GM19193 (cell line): ENCODE measurements around the gene PPFIBP1.

ENCODE experiments used
- POLR2A ChIP-seq: IDR thresholded peaks from 4 replicates; pipeline ENCODE4 v1.6.1; 2011; ENCODE audit not compliant: insufficient read depth, insufficient read length; ENCODE audit errors: extremely low read depth

The PPFIBP1 gene

DNA sequence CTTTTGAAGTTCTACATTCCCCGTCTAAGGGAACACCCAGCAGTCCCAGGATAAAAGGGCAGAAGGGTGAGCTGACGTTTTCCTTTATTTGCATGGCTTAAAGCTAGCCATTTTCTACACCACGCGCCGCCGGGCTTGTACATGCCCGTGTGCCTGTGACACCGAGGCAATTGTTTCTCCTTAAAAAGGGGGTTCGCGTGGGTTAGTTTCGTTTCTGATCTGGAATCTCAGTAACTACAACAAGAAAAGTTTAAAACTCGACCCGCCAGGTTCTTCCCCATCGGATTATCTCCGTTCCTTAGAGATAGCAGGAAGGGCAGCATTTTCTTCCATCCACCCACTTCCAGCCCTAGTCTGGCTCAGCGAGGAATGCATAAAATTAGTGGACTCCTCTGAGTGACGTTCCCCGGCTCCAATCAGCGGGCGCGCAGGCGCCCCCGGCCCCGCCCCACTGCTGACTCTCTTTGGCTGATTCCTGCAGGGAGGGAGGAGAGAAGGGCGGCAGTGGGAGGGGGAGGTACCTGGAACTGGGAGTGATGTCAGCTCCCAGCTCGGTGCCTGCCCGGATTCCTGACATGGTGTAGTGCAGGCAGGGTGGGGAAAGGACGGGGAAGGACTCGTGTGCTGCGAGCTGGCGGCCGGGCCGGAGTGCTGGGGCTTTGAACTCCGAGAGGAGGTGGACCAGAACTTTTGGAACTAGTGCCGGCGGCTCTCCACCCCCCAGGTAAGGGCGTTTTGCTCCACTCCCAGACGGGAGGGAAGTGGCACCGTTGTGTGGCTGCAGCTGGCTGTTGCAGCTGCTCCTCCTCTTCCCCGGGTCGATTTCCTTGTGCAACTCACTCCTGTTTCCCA is at the start of gene PPFIBP1:
PPFIBP1 (plus strand) TSS at position 565 of the 852 bp plus-strand sequence. CDS start 109,191 bp downstream, outside the sequence.
- TF ChIP-seq POLR2A = peak; percentile 52

DNA sequence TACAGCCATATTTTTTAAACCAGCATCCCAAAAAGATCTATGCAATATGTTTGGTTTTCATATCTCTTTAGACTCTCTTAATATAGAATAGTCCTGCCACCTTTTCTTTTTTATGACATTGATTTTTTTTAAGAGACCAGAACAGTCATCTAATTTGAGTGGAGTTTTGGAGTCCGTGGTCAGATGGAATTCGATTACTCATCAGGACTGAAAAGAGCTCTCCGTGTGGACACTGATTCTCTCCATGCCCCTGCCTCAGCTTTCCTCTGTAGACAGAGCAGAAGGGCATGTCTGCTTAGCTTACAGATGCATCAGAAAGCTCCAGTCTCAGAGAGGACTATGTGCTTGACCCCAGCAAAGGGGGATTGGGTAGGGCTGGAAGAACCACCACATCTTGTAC is 49.7 kb upstream of the PPFIBP1 start:
- no peak for TF ChIP-seq POLR2A

DNA sequence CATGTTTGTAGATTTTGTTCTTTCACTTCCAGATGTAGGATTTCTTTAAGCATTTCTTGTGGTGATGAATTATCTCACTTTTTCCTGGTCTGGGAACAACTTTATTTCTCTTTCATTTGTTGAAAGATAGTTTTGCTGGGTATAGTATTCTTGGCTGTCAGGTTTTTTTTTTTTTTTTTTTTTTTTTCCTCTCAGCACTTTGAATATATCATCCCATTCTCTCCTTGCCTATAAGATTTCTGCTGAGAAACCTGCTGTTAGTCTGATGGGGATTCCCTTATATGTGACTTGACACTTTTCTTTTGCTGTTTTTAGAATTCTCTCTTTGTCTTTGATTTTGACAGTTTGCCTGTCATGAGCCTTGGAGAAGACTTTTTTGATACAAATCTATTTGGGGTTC is 47.0 kb upstream of the PPFIBP1 start:
- no peak for TF ChIP-seq POLR2A

DNA sequence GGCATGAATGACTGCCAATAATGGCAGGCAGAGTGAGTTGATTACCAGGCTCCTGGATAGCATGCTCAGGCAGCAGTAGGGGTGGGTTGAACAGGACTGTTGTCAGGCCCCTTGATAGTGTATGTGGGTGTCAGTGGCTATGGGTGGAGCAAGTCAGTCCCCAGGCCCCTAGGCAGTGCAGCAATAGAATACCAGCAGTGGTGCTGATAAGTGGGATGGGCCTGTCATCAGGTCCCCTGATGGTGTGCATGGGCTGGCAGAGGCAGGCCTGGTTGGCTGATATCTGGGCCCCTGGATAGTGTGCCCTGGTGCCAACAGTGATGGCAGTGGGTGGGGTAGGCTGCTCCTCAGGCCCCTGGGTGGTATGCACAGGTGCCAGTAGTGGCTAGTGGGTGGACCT is 45.1 kb upstream of the PPFIBP1 start:
- TF ChIP-seq POLR2A = no peak

DNA sequence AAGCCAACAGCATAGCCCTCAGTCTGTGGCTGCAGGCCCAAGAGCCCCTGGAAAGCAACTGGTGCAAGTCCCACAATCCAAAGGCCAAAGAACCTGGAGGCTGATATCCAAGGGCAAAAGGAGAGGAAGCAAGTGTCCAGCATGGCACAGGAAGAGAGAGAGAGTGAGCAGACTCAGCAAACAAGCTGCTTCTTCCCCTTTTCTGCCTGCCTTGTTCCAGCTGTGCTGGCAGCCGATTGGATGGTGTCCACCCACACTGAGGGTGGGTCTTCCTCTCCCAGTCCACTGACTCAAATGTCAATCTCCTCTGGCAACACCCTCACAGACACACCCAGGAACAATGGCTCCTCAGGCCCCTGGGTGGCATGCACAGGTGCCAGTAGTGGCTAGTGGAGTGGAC is 44.0 kb upstream of the PPFIBP1 start:
- TF ChIP-seq POLR2A = no peak

DNA sequence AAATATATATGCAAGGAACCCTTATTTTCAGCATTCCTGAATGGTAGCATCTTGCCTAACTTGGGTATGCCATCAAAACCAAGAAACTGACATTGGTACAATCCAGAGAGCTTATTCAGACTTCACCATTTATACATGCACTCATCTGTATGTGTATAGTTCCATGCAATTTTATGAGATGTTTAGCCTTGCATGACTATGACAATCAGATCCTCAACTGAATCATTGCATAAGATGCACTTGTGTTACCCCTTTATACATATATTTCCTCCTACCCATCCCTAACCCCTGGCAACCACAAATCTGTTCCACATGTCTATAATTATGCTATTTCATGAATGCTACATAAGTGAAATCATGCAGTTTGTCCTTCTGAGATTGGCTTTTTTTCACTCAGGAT is 37.0 kb upstream of the PPFIBP1 start:
- TF ChIP-seq POLR2A = no peak

DNA sequence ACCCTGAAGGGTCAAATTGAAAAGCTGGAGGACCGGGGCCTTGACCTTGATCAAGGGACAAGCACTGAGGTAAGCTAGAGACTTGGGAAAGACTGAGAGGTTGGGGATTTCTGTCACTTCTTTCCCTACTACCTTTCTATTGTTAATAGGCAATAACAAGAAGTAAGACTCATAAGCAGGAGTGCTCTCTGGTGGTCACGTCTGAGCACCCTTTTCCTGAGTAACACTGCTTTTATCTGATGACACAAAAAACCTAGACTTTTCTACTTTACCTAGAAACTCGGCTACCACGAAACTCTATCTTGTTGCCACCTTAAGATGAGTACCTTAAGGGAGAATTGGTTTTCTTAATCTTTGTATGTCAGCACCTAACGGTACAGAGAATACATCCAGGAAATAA is 35.5 kb upstream of the PPFIBP1 start:
- TF ChIP-seq POLR2A = no peak

DNA sequence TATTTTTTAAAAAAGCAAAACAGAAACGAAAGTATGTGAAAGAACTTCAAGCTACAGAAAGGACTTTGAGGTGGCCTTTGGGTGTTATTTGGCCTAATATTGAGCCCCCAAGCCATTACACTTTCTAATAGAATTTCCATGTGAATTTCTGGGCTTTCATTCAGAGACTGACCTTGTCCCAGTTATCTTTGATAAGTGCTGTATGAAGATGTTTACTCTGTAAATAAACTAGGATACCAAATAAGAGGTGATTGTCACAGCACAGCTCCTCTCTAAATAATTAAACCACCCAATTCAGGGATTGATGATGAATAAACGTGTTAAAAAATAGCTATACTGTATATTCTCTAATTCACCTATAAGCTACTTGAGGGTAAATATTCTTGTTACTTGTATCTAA is 32.8 kb upstream of the PPFIBP1 start:
- TF ChIP-seq POLR2A = no peak

DNA sequence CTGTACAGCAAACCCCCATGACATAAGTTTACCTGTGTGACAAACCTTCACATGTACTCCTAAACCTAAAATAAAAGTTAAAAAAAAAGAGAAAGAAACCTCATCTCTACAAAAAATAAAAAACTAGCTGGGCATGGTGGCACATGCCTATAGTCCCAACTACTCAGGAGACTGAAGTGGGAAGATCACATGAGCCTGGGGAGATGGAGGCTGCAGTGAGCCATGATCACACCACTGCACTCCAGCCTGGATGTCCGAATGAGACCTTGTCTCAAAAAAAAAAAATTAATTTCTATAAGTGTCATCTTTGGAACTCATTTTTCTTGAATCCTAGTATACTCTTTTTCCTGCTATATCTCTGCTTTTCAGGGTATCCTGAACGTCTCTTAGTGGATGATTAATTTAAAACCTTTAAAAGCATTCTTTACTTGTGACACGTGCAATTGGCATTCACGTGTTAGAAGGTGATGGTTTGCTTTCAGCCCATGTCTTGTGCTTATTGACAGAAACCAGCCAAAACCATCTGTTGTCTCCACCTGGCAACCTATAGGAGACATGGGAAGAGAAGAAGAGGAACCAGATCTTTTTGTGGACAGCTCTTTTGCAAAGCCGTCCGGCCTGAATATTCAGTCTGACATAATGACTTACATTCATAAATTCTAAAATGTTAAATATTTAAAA is 30.6 kb upstream of the PPFIBP1 start:
- TF ChIP-seq POLR2A = no peak

DNA sequence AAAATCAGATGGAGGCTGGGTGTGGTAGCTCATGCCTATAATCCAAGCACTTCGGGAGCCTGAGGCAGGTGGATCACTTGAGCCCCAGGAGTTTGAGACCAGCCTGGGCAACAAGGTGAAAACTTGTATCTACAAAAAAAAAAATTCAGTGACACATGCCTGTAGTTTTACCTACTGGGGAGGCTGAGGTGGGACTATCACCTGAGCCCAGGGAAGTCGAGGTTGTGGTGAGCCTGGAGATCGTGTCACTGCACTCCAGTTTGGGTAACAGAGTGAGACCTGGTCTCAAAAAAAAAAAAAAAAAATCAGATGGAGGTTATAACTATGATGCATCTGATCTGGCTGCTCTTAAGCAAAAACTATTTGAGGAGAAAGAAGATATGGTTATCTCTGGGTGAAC is 26.6 kb upstream of the PPFIBP1 start:
- no peak for TF ChIP-seq POLR2A

DNA sequence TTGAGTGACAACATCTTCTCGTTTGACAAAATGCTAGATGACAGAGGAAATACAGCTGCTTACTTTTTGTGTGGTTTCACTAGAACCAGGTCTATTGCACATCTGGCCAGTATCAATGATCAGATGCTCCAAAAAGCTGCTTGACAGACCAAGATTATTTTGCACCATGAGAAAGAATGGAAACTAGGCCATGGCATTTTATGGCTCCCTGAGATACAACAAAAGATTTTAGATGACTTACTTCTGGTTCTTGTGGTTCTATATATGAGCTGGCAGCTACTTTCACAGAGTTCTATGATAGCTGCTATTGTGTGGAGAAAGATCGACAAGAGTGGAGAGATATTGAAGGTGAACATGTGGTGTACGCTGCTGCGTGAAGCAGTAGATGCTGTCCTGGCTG is 25.9 kb upstream of the PPFIBP1 start:
- no peak for TF ChIP-seq POLR2A

DNA sequence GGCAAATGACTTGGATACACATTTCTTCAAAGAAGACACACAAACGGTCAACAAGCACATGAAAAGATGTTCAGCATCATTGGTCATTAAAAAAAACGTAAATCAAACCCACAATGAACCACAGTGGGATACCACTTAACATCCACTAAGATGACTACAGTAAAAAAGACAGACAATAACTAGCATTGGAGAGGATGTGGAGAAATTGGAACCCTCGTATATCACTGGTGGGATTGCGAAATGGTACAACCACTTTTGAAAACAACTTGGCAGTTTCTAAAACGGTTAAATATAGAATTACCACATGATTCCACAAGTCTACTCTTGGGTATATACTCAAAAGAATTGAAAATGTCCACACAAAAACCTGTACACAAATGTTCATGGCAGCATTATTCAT is 25.2 kb upstream of the PPFIBP1 start:
- no peak for TF ChIP-seq POLR2A

DNA sequence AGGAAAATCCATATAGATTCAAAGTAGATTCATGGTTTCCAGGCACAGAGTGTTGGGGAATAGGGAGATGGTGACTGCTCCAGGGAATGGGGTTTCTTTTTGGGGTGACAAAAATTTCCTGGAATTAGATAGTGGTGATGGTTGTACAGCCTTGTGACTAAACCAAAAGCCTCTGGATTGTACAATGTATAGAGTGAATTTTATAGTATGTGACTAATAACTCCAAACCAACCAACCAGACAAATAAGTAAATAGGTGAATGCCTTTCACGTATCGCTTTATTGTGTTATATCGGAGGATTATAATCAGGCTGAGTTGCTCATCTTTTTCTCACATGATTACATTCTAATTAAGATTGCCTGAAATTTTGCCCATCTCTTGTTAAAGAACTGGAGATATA is 24.6 kb upstream of the PPFIBP1 start:
- TF ChIP-seq POLR2A = no peak

DNA sequence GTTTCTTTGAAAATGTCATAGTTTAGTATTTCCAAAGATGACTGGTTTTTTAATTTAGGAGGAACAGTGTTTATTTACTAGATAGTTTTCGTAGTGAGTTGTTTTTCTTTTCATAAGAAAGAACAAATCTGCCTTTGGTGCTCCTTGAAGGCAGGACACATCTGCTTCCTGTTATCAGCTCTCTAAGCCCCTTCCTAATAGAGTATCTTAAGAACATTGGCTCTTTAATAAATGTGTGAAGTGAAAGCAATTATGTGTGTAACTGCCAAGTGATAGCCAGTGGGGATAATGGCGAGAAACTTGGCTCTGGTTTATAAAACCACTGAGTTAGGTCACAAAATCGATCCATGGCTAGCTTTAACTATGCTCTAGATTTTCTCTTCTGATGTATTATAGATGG is 23.5 kb upstream of the PPFIBP1 start:
- no peak for TF ChIP-seq POLR2A

DNA sequence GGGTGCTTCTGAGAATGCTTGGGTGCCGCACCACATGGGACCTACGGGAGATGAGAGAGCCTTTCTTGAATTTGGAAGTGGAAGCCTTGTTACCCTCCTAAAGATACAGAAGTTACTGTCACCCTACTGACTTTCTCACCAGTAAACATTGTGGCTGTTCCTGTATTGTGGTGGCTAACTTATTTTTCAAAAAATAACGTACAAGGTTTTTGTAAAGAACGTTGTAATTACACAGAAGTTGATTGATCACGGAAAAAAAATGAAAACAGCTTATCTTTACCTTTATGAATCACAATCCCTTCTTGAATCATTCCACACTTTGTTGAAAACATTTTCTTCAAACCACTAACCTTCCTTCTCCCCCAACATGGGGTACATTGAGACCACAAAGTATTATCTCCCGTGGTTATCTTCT is 22.0 kb upstream of the PPFIBP1 start:
- TF ChIP-seq POLR2A = no peak

DNA sequence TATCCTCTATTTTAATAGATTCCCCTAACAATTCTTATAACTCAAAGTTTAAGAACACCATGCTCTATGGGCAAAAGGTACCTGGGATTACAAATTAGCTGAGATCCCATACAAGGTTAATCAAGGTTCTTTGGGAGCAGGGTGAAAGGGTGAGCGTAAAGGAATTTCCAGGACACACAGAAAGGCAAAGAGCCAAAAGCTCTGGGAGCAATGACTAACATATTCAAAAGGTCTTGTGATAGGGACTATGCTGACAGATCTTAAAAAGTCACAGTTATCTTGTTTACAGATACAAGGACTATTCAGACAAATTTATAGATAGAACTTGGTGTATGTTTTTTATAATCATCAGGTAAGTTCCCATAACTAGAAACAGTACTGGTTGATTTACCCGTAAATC is 19.5 kb upstream of the PPFIBP1 start:
- no peak for TF ChIP-seq POLR2A
